Smooth muscle cell (in vitro differentiated cells): ENCODE results near the gene RIOX2. TPM values are rescaled to one million over a fixed set of nuclear protein-coding genes. Genes with fewer than 3 reads are reported as not detected.

Experiments used
- DNase-seq: peaks from one replicate; lab custom pipeline; 2025; ENCODE audit not compliant: unreplicated experiment; lab: John Stamatoyannopoulos, UW
- H2AFZ ChIP-seq: fragments of 200-600 bp; sonication (generic); 2 replicates; pipeline ENCODE4 v1.6.0; 2016; ENCODE audit warnings: antibody characterized with exemption, low read depth, mild to moderate bottlenecking
- H3F3A ChIP-seq: fragments of 200-600 bp; sonication (generic); 2 replicates; pipeline ENCODE4 v1.6.0; 2017; ENCODE audit warnings: antibody characterized with exemption, low read depth
- H3K27ac ChIP-seq: fragments of 200-600 bp; sonication (generic); 2 replicates; pipeline ENCODE4 v1.5.1; 2016; ENCODE audit warnings: low read depth, mild to moderate bottlenecking
- H3K27me3 ChIP-seq: fragments of 200-600 bp; sonication (generic); 2 replicates; pipeline ENCODE4 v1.6.1; 2016; ENCODE audit warnings: low read depth, mild to moderate bottlenecking
- H3K36me3 ChIP-seq: fragments of 200-600 bp; sonication (generic); 2 replicates; pipeline ENCODE4 v1.5.1; 2016; ENCODE audit warnings: low read depth
- H3K4me1 ChIP-seq: fragments of 200-600 bp; sonication (generic); 2 replicates; pipeline ENCODE4 v1.5.1; 2016; ENCODE audit warnings: low read depth
- H3K4me2 ChIP-seq: fragments of 200-600 bp; sonication (generic); 2 replicates; pipeline ENCODE4 v1.6.0; 2016; ENCODE audit warnings: mild to moderate bottlenecking
- H3K4me3 ChIP-seq: fragments of 200-600 bp; sonication (generic); 2 replicates; pipeline ENCODE4 v1.5.1; 2016; ENCODE audit warnings: mild to moderate bottlenecking
- H3K79me2 ChIP-seq: fragments of 200-600 bp; sonication (generic); 2 replicates; pipeline ENCODE4 v1.6.0; 2016; ENCODE audit warnings: low read depth, mild to moderate bottlenecking
- H3K9ac ChIP-seq: fragments of 200-600 bp; sonication (generic); 2 replicates; pipeline ENCODE4 v1.6.0; 2016; ENCODE audit warnings: low read depth
- H3K9me3 ChIP-seq: fragments of 200-600 bp; sonication (generic); replicated peaks from 2 replicates; pipeline ENCODE4 v1.5.1; 2016; ENCODE audit warnings: low read depth
- H4K20me1 ChIP-seq: fragments of 200-600 bp; sonication (generic); 2 replicates; pipeline ENCODE4 v1.6.0; 2016; ENCODE audit warnings: low read depth
- WGBS: methylation state at CpG from one replicate; pipeline ENCODE4 v1.1.7; 2016; ENCODE audit warnings: low lambda C conversion rate; 5-methylcytosine and 5-hydroxymethylcytosine counted together
- polyA plus RNA-seq: library from polyadenylated mRNA; unstranded; fragments of >200 nt; fragmentation: Nextera tagmentation; extraction: Ambion mirVana; gene quantifications from 2 replicates; pipeline ENCODE4 v1.2.1, GENCODE V29; 2016
- total RNA-seq: library from RNA; depleted of rRNA; stranded (reverse); fragments of >200 nt; gene quantifications from 2 replicates; pipeline ENCODE4 v1.2.3, GENCODE V29; 2014
- TF ChIP-seq, protein P1 (sequence below): fragments of 200-600 bp; sonication (generic); IDR thresholded peaks from 2 replicates; pipeline ENCODE4 v1.5.1; 2017; ENCODE audit warnings: borderline replicate concordance, mild to moderate bottlenecking, antibody characterized with exemption; ENCODE audit not compliant: insufficient read depth, poor library complexity, severe bottlenecking

RIOX2 gene
- total and polyA plus RNA-seq, 2 experiments from 2014 or later: 14.6 to 17.8 TPM

DNA sequence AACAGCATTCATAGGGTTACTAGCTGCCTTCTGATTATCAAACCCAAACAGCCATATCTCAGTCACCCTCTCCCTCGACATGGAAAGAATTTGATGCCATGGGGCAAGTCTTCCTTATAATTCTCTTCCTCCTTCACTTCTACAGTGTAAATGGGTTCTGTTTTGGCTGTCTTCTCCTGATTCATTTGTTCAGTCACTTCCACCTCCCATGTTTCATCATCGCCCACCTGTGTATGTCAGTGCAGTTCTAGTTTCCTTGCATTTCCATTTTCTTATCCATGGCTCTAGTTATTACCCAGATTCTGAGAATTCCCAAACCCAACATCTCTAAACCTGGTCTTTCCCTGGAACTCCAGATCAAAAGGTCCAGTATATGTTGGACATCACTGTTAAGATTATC lies 41.0 kb downstream of the RIOX2 start:
- DNase-seq: no peak
- H3K9ac ChIP-seq: no peak overlapping the region
- peaks cover 10% of the 10 kb centered on the region for H3K36me3 ChIP-seq
- H3K27me3 ChIP-seq: no peaks in the 10 kb centered on the region
- no peaks in the 10 kb centered on the region for H4K20me1 ChIP-seq
- no peak overlapping the region for H3K4me2 ChIP-seq
- H3K27ac ChIP-seq: no peak overlapping the region
- H2AFZ ChIP-seq: no peak overlapping the region
- H3K79me2 ChIP-seq: no peaks in the 10 kb centered on the region
- H3K4me1 ChIP-seq: no peaks in the 10 kb centered on the region
- 60% methylated on average over 2 of the region's 2 CpGs for WGBS
- no peaks in the 10 kb centered on the region for H3K9me3 ChIP-seq
- H3F3A ChIP-seq: no peaks in the 10 kb centered on the region
- TF ChIP-seq, protein P1, sequence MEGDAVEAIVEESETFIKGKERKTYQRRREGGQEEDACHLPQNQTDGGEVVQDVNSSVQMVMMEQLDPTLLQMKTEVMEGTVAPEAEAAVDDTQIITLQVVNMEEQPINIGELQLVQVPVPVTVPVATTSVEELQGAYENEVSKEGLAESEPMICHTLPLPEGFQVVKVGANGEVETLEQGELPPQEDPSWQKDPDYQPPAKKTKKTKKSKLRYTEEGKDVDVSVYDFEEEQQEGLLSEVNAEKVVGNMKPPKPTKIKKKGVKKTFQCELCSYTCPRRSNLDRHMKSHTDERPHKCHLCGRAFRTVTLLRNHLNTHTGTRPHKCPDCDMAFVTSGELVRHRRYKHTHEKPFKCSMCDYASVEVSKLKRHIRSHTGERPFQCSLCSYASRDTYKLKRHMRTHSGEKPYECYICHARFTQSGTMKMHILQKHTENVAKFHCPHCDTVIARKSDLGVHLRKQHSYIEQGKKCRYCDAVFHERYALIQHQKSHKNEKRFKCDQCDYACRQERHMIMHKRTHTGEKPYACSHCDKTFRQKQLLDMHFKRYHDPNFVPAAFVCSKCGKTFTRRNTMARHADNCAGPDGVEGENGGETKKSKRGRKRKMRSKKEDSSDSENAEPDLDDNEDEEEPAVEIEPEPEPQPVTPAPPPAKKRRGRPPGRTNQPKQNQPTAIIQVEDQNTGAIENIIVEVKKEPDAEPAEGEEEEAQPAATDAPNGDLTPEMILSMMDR: no peak
- H3K4me3 ChIP-seq: no peak overlapping the region

DNA sequence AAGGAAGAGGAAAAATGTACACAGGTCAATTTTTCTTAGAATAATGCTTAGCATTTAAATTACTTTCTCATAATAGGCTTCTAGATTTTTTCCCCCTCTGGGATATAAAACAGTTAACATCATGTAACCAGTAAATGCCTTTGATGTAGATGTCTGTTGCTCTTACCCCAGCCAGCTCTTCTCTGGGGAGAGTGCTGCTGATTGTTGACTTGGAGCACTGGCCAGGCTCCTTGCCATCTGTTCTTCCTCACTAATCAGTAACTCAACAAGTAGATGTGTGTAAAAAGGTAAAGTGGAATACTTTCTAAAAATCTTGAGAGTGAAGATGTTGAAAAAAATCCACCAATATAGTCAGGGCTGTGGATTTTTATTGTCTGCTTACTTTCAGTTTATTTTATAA lies 42.2 kb downstream of the RIOX2 start:
- H3K9me3 ChIP-seq: no peaks in the 10 kb centered on the region
- no peak overlapping the region for H2AFZ ChIP-seq
- no peaks in the 10 kb centered on the region for H3F3A ChIP-seq
- TF ChIP-seq, protein P1: no peak
- H3K27me3 ChIP-seq: no peaks in the 10 kb centered on the region
- H3K79me2 ChIP-seq: no peaks in the 10 kb centered on the region
- no peak overlapping the region for H3K4me3 ChIP-seq
- no peaks in the 10 kb centered on the region for H4K20me1 ChIP-seq
- H3K4me1 ChIP-seq: no peaks in the 10 kb centered on the region
- peaks cover 13% of the 10 kb centered on the region for H3K36me3 ChIP-seq
- no peak overlapping the region for H3K9ac ChIP-seq
- no peak overlapping the region for H3K4me2 ChIP-seq
- no peak for DNase-seq
- no peak overlapping the region for H3K27ac ChIP-seq

DNA sequence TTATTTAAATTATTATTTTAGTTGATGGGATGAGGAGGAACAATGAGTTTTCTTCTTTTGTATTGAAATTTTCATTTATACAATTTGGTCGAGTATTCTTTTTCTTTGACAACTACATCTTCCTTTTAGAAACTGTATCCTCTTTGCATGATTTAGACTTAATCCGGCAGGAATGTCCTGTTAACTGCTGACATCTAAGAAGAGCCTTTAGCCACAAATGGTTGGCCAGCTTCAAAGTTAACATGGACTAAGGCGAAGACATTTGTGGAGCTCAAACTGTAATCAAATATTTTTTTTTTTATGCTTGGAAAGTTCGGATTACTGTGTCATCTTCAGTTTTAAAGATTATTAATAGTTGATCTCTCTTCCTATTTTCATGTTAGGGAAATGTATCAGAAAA lies 43.2 kb downstream of the RIOX2 start:
- Histone ChIP-seq H3K4me3 (no peak overlapping the region), H3F3A (no peaks in the 10 kb centered on the region), H3K4me2 (no peak overlapping the region), H4K20me1 (no peaks in the 10 kb centered on the region), H3K4me1 (no peaks in the 10 kb centered on the region), H3K27me3 (no peaks in the 10 kb centered on the region), H3K9me3 (no peaks in the 10 kb centered on the region), H2AFZ (no peak overlapping the region), H3K36me3 (peaks cover 12% of the 10 kb centered on the region), H3K9ac (no peak overlapping the region), H3K79me2 (no peaks in the 10 kb centered on the region), H3K27ac (no peak overlapping the region)
- TF ChIP-seq, protein P1: no peak
- no peak for DNase-seq
- 73% methylated on average over 4 of the region's 4 CpGs for WGBS

DNA sequence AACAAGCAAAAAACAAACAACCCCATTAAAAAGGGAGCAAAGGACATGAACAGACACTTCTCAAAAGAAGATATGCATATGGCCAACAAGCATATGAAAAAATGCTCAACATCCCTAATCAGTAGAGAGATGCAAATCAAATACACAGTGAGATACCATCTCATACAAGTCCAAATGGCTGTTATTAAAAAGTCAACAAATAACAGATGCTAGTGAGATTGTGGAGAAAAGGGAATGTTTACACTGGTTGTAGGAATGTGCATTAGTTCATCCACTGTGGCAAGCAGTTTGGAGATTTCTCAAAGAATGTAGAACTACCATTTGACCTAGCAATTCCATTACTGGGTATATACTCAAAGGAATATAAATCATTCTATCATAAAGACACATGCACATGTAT lies 44.5 kb downstream of the RIOX2 start:
- Histone ChIP-seq H4K20me1 (no peaks in the 10 kb centered on the region), H3K9me3 (no peaks in the 10 kb centered on the region), H3K9ac (no peak overlapping the region), H3K27ac (no peak overlapping the region), H3K36me3 (peaks cover 8% of the 10 kb centered on the region), H2AFZ (no peak overlapping the region), H3K4me2 (no peak overlapping the region), H3F3A (no peaks in the 10 kb centered on the region), H3K27me3 (no peaks in the 10 kb centered on the region), H3K4me1 (no peaks in the 10 kb centered on the region), H3K79me2 (no peaks in the 10 kb centered on the region), H3K4me3 (no peak overlapping the region)
- TF ChIP-seq, protein P1: no peak
- no peak for DNase-seq
